ENCODE data around the gene HTT-AS. TPM values are rescaled to one million over a fixed set of nuclear protein-coding genes. Genes with fewer than 3 reads are reported as not detected.

The HTT-AS gene
- total and polyA plus RNA-seq, 2 of the 13 experiments (the other 11 are each of a cell fraction or from before 2014, with no cell fraction given) = not detected

- TF ChIP-seq, protein P1, sequence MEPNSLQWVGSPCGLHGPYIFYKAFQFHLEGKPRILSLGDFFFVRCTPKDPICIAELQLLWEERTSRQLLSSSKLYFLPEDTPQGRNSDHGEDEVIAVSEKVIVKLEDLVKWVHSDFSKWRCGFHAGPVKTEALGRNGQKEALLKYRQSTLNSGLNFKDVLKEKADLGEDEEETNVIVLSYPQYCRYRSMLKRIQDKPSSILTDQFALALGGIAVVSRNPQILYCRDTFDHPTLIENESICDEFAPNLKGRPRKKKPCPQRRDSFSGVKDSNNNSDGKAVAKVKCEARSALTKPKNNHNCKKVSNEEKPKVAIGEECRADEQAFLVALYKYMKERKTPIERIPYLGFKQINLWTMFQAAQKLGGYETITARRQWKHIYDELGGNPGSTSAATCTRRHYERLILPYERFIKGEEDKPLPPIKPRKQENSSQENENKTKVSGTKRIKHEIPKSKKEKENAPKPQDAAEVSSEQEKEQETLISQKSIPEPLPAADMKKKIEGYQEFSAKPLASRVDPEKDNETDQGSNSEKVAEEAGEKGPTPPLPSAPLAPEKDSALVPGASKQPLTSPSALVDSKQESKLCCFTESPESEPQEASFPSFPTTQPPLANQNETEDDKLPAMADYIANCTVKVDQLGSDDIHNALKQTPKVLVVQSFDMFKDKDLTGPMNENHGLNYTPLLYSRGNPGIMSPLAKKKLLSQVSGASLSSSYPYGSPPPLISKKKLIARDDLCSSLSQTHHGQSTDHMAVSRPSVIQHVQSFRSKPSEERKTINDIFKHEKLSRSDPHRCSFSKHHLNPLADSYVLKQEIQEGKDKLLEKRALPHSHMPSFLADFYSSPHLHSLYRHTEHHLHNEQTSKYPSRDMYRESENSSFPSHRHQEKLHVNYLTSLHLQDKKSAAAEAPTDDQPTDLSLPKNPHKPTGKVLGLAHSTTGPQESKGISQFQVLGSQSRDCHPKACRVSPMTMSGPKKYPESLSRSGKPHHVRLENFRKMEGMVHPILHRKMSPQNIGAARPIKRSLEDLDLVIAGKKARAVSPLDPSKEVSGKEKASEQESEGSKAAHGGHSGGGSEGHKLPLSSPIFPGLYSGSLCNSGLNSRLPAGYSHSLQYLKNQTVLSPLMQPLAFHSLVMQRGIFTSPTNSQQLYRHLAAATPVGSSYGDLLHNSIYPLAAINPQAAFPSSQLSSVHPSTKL (CRISPR knock-in tag; IDR thresholded peaks at IDR 0.05) = no peak
Measured at GRCh38 chr4:3026540-3026939, 47.8 kb downstream of the HTT-AS start (continued).

GRCh38 chr4:3025881-3026280 lies 48.5 kb downstream of the HTT-AS start:
- no peaks in the 10 kb centered on the region for H3K79me2 ChIP-seq (ENCODE audit: insufficient read depth, low read length)
- H4K20me1 ChIP-seq (ENCODE audit: insufficient read depth, low read length) = no peaks in the 10 kb centered on the region
- no peak overlapping the region for H3K4me2 ChIP-seq (ENCODE audit: low read depth, low read length)
- no peak for ATAC-seq
- H2AFZ ChIP-seq (ENCODE audit: low read length) = no peak overlapping the region
- intact Hi-C loops (cut with micrococcal nuclease; ENCODE audit: unreplicated experiment) (no loop called here), in situ Hi-C loops (cut with HindIII; ENCODE audit: extremely low pct_ligation_motif_present, low pct_unique_long_range_greater_than_20kb) (no loop called here)
- POLR2A ChIA-PET = no interaction called here
- no peak for FAIRE-seq
- no peak overlapping the region for H3K9ac ChIP-seq (ENCODE audit: insufficient read depth, low read depth, low read length)
- BruUV-seq (replicated peaks) = no TSS peak
- peaks cover 1 to 42% of the 10 kb centered on the region in 2 experiments; a peak in 4 of 5 replicates for H3K27me3 ChIP-seq (ENCODE audit: control insufficient read depth in 1 of 2, insufficient read depth in 2 of 2, low read length in 2 of 2)
- H3K4me3 ChIP-seq (replicated peaks in 1 of 3; ENCODE audit: insufficient read depth in 1 of 3, low read depth in 2 of 3, low read length in 3 of 3) = no peak overlapping the region
- 0 out of 2 replicates have a peak, but pooled peaks cover 1% of the 10 kb centered on the region for H3K4me1 ChIP-seq (ENCODE audit: insufficient read depth, low read length)
- no peak for DNase-seq (ENCODE audit: low spot score)
- no peak for TF ChIP-seq ZNF333 (CRISPR knock-in tag; IDR thresholded peaks at IDR 0.05; ENCODE audit: borderline replicate concordance)
- TF ChIP-seq KDM4B (CRISPR knock-in tag; IDR thresholded peaks at IDR 0.05) = no peak
- TF ChIP-seq CTCF (CRISPR knock-in tag; IDR thresholded peaks at IDR 0.05) = no peak
- no peak for TF ChIP-seq ZFP37 (CRISPR knock-in tag; IDR thresholded peaks at IDR 0.05; ENCODE audit: borderline replicate concordance)
- TF ChIP-seq, protein P2, sequence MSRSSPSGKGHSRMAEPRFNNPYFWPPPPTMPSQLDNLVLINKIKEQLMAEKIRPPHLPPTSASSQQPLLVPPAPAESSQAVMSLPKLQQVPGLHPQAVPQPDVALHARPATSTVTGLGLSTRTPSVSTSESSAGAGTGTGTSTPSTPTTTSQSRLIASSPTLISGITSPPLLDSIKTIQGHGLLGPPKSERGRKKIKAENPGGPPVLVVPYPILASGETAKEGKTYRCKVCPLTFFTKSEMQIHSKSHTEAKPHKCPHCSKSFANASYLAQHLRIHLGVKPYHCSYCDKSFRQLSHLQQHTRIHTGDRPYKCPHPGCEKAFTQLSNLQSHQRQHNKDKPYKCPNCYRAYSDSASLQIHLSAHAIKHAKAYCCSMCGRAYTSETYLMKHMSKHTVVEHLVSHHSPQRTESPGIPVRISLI (CRISPR knock-in tag; IDR thresholded peaks at IDR 0.05; ENCODE audit: borderline replicate concordance) = no peak
- TF ChIP-seq ZNF350 (CRISPR knock-in tag; IDR thresholded peaks at IDR 0.05; ENCODE audit: borderline replicate concordance, low read depth) = no peak
- no peak for TF ChIP-seq FOXC1 (CRISPR knock-in tag; IDR thresholded peaks at IDR 0.05; ENCODE audit: borderline replicate concordance)
- TF ChIP-seq PAX8 (CRISPR knock-in tag; IDR thresholded peaks at IDR 0.05; ENCODE audit: borderline replicate concordance) = no peak
- TF ChIP-seq FOXA1 (IDR thresholded peaks at IDR 0.05) = no peak
- TF ChIP-seq FOXA1 (CRISPR knock-in tag; IDR thresholded peaks at IDR 0.05) = no peak
- TF ChIP-seq YY1 (IDR thresholded peaks at IDR 0.05; ENCODE audit: insufficient read depth, insufficient replicate concordance, low read depth, low read length) = no peak
- no peak for TF ChIP-seq SRY (CRISPR knock-in tag; IDR thresholded peaks at IDR 0.05)
- no peak for TF ChIP-seq ZNF451 (CRISPR knock-in tag; IDR thresholded peaks at IDR 0.05)
- TF ChIP-seq NFE2 (CRISPR knock-in tag; IDR thresholded peaks at IDR 0.05) = no peak
- no peak for TF ChIP-seq TGIF2 (CRISPR knock-in tag; IDR thresholded peaks at IDR 0.05)
- CTCF ChIA-PET (ENCODE audit: low intra/inter-chr PET ratio, low total read pairs) = no interaction called here
- WGBS (ENCODE audit: low lambda C conversion rate) = 61% methylated on average over 21 of the region's 21 CpGs
- H3K9me3 ChIP-seq (ENCODE audit: low read length) = no peaks in the 10 kb centered on the region
- no peak overlapping the region for H3K27ac ChIP-seq (ENCODE audit: extremely low read length, insufficient read depth, low read length)
- H3K36me3 ChIP-seq (replicated peaks in 1 of 2; ENCODE audit: control insufficient read depth in 1 of 2, insufficient read depth in 2 of 2, low read length in 2 of 2) = no peaks in the 10 kb centered on the region
